Measurements from ENCODE around the gene LONRF2.

The LONRF2 gene

DNA sequence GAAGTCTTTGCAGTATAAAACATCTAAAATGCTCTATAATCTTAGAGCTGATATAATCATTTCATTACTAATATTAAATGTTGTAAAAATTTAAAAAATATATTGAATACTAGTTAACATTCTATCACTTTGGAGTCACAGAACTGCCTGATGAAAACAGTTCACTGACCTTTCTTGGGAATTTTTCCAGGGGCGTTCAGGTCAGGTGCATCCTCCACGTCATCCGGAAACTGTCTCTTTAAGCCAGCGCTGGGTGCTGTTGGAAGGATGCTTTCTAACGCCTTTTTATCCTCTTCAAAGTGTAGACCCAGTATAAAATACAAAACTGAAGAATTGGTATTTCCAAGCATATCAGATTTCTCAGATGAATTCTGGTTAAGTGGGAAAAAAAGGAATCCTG lies 22.8 kb downstream of the LONRF2 start:
- no peak for FAIRE-seq

DNA sequence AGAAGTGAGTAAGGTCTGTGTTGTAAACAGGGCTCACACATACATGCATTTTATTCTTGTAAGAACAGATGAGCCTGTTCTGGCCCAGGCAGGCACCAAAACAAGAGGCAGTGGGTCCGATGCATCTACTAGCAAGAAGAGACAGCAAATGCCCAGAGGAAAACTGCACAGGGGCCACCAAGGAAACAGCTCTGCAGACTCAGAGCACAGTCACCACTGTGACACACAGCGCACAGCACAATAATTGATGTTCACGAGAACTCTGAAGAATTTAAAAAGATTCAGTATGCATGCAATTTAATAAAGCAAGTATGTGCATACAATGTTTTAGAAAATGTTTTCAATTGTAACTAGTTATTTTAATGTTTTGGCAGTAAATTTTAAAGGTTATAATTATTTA lies 24.8 kb downstream of the LONRF2 start:
- FAIRE-seq, result no peak

DNA sequence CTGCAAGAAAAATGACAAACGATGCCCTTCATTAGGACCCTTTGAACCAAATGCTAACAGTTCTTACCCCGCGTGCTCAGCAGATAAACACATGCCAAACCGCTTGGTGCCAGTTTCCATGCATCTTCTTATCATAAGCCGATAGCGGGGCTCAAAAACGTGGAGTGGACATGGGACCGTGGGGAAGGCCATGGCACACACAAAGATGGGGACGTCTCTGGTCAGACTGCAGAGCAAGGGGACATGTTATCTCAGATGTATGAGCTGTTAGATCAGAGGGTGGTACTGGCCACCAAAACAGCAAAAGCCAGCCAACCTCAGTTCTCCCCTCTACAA lies 28.2 kb downstream of the LONRF2 start:
- no peak for FAIRE-seq

DNA sequence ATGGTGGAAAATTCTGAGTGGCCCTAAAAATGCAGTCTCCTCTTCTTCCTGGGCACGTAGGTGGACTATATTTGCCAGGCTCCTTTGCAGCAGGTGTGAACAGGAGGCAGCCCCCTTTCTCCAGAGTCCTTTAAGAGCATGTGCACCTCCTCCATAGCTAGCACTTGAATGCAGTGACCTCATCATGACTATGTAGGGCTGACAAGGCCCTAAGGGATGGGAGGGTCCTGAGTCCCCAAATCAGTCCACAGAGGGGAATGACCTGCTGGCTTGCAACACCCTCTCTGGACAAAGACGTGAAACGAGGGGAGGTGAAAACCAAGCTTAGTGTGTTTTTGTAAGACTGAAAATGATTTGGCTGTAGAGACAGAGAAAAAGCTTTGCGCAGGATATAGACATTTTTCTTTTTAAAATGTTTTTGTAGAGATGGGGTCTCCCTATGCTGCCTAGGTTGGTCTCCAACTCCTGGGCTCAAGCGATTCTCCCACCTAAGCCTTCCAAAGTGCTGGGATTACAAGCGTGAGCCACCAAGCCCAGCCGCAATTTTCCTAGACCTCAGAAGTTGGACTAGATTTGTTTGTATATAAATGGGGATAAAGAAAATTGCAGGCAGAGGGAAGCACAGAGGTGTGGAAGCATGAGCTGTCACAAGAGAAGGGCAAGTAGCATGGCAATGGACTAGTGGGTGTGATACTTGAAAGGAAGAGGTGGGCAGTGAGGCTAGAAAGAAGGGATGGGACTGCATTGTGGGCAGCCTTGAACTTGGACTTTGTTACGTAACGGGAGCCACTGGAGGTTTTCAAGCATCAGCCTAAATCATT lies 28.8 kb downstream of the LONRF2 start:
- FAIRE-seq, result no peak

DNA sequence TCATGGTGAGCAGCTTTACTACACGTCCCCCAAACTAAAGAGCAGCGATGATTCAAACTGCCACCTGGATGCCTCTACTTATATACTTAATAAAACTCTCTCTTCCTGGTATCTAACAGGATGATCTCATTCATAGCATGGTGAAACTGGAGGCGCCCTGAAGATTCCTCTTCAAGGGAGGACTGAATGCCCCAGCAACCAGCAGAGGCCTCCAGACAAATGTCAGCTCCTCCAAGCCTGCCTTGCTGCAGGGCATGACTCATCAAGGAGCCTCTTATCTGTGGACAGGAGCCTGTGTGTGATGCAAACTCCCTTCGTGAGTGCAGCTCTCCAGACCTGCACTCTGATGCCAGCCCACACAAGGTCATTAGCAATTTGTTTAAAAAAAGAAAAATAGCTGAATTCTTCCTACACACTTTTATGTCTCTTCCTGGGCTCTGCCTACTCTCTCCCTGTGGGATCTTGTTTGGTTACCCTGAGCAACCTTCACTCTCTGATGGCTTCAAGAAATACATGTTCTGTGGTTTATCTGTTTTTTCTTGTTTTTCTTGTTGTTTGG lies 30.2 kb downstream of the LONRF2 start:
- FAIRE-seq, result no peak

DNA sequence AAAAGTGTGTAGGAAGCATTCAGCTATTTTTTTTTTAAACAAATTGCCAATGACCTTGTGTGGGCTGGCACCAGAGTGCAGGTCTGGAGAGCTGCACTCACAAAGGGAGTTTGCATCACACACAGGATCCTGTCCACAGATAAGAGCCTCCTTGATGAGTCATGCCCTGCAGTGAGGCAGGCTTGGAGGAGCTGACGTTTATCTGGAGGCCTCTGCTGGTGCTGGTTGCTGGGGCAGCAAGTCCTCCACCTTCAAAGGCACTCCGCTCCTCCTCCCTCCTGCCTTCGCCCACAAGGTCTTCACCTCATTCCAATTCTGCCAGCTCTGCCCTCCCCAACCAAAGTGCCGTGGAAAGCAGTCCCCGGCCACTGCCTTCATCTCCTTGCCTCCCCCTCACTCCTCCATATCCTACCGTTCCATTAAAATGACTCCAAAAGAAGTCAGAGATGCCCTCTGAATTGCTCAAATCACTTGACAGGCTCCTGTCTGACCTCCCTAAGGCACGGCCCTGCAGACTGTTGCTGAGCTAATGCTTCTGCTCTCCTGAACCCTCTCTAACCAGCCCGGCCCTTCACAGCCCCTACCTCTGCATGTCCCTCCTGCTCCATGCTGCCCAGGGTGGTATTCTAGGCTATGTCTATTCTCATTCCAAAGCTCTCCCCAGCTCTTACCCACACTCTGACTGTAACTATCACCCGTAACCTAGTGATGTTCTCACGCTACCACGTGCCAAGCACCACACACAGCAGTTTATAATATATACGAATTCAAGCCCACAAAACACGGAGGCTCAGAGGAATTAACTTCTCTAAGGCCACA lies 30.9 kb downstream of the LONRF2 start:
- no peak for FAIRE-seq

DNA sequence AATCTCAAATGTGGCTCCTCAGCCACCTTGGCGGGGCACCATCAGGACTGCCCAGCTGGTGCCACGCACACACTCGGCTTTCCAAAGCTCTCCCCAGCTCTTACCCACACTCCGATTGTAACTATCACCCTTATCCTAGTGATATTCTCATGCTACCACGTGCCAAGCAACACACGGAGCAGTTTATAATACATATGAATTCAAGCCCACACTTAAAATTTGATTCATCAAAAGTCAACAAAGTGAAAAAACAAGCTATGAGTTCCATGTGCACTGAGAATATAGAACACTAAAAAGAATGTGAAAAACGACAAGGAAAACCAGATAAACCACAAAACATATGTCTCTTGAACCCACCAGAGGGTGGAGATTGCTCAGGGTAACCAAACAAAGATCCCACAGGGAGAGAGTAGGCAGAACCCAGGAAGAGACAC lies 31.6 kb downstream of the LONRF2 start:
- FAIRE-seq, result no peak

DNA sequence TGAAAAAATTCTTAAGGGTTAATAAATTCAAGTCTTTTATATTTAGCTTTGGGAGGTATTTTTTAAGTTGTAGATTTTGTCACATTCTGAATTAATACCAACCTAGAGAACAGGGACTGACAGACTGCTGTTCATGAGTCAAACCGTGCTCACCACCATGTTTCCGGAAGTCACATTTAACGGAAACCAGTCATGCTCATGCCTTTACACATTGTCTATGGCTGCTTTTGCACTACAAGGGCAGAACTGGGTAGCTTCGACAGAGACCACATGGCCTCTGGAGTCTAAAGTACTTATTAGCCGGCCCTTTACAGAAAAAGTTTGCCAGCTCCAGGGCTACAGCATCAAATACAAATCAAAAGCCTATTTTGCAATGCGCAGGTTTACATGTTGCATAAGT lies 33.3 kb downstream of the LONRF2 start:
- FAIRE-seq, result no peak

DNA sequence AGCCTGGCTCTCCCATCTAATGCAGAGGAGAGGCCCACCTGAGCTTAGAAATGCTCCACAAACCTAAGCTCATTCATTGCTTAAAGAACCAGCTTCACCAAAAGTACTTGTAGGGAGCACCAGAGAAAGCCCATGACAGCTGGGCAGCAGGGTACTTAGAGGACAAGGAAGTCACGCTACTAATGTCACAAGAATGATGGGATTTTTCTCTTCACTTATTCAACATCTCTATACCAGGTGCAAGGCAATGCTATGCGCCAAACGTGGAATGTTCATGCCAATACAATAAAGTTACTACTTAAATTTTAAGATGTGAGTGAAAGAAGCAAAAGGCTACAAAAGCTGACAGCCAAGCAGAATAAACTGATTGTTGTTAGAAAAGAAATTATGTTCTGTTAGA lies 36.0 kb downstream of the LONRF2 start:
- FAIRE-seq, result no peak

DNA sequence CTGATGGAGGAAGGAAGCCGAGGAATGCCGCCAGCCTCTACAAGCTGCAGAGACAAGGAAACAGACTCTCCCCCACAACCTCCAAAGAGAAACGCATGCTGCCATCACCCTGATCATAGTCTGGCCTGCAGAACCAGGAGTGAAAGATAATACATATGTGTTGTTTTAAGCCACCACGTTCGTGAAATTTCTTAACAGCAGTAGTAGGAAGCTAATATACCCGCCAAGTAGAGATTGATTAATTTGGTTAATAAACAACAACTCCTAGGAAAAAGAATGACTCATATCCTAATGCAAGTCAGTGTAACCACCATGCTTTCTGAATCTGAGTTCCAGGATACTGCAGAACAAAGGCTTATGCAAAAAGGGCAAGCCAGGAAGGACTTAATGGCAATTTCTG lies 36.6 kb downstream of the LONRF2 start:
- FAIRE-seq, result no peak

DNA sequence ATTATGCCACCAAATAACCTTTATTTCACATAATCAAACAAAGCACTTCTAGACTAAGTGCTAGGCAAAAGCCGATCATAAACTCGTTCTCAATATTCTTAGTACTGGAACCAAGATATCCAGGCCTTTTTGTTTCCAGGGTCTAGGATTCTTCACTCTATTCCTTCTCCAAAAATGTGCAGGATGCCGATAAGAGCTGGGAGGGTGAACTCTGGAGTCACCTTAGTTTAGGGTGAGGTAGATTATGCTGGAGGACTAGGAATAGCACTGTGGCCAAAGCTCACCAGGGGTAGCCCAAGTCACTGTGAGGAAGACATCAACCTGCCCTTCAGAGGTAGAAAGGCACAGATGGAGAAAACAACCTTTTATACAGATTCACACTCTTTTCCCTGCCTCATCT lies 37.3 kb downstream of the LONRF2 start:
- FAIRE-seq, result no peak

DNA sequence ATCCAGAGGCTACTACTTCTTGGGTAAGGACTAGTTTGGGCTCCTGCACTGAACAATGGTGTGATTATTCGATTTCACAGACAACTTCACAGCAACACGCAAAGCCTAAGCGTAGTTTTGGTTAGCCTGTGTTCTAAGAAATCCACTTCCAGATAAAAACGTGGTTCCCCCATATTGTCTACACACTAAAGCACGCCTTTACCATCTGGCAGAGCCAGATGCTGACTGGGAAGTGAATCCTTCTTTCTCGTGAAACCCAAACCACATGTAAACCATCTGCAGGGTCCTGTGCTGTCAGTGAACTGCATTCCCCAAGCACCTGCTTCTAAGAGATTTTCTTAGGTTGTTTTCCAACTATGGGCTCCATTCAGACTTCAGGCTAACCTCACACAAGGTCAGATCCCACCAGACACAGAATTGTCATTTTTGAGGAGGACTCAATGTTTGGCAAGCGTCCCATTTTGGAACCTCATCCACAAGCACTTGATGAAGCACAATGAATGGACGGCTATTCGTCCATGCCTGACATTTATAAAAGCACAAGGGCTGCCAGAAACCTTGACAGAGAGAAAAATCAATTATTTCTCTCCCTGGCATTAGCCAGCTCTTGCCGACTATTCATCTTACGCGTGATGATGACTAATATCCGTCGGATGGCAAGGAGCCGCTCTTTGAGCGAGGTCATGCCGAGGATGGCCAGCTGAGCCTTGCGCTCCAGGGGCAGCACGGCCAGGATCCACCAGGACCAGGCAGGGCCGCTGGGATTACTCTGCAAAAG lies 38.4 kb downstream of the LONRF2 start:
- no peak for FAIRE-seq

DNA sequence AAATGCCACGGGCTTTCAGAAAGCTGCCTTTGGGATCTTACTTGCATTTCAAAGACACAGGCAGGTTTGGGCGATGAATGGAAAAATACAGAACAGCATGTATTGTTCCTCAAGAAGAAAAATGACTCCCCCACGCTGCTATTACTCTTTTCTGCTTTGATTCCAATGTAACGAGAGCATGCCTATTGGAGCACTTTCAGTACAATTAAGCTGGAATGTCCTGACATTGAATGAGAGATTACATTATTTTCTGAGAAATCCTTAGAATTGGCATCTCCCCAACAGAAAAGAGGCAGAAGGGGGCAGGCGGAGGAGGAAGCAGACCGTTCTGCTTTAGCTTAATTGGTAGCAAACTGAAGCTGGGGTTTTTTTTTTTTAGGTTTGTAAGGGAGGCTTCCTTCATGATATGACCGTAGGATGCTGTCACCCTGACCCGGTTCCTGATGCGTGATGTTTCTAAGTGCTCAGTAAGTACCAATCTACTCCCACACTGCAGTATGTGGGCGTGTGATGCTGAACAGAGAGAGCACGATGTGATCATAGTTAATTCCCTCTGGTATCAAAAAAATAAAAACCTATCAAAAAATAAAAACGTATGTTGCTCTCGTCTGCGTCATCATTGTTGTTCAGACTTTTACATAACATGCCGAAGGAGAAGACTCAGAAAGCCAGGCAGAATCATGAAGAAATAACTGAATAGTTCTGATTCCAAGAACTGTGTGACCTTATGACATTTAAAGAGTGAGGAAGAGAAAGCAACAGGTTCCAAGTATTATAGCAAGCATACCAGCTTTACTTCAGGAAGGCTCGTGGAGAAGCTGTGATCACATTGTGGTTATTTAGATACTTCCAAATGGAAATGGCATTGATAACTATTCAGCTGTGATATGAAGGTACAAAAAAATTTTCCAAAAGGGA lies 40.5 kb downstream of the LONRF2 start:
- no peak for FAIRE-seq

DNA sequence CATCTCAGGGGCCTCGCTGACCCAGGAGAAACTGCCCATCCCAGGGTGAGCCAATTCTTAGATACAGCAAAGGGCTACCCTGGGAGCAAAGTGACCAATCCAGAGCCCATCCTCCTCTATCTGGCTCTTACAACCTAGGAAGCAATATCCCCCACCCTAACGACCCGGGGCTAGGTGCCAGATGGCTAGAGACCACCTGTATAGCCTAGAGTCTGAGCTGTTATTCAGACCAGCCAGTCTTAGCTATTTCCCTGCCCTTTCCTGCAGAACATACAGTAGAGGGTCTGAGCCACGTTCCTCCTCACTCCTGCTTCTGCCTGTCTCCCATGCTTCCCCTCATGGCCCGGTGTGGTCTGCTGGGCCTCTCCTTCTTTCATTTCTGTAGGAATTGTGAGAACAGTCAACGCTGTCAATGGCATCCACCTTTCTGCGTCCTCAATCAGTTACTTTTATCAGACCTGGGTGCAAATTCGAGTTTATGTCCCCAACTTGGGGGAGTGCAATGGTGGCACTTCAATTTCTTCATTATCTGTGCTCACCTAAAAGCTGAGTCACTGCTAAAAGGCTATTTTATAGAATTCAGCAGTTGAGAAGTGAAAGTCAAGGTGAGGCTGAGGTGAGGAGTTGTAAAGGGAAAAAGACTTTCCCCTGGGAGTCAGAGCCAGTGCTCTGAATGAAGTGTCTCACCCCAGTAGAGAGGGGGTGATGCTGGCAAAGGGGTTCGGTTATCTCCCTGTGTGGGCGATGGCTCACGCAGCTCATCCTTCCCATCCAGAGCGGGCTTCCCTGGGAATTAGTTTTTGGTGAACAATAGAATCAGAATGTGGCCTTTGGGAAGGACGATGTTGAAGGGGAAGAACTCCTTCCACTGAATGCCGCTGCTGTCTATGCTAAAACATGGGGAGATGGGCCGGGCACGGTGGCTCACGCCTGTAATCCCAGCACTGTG lies 42.4 kb downstream of the LONRF2 start:
- FAIRE-seq, result no peak

DNA sequence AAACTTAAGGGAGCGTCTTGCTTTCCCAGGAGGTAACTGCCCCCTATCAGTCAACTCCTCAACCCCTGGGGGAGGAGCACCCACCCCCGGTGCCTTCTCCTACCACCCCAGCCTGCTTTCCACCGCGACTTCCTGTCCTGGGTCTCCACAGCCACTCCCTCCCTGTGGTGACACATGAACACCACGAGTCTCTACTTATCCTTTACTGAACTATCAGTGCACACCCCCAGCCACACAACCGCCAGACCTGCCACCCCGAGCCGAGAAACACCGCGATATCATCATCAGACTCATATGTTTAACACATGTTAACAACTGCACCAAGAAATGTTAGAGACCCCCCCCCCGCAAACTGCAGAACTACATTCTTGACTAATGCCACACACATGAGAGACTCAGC lies 43.3 kb downstream of the LONRF2 start:
- FAIRE-seq, result no peak

DNA sequence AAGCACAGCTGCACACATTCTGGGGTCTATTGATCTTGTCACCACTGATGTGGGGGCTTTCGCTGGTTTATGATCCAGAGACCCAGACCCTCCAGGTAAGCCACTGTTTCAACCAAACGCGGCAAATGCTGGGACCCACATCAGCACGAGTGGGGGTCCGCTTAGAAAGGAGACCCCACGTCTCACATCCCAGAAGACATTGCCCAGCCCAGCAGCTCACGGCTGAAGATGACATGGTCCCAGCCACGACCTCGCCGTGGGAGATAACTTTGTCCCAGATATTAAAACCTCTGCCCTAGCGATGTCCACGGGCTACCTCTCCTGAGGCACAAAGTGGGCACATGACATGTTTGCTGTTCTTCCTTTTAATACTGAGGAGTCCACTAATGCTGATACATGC lies 43.8 kb downstream of the LONRF2 start:
- FAIRE-seq, result no peak

DNA sequence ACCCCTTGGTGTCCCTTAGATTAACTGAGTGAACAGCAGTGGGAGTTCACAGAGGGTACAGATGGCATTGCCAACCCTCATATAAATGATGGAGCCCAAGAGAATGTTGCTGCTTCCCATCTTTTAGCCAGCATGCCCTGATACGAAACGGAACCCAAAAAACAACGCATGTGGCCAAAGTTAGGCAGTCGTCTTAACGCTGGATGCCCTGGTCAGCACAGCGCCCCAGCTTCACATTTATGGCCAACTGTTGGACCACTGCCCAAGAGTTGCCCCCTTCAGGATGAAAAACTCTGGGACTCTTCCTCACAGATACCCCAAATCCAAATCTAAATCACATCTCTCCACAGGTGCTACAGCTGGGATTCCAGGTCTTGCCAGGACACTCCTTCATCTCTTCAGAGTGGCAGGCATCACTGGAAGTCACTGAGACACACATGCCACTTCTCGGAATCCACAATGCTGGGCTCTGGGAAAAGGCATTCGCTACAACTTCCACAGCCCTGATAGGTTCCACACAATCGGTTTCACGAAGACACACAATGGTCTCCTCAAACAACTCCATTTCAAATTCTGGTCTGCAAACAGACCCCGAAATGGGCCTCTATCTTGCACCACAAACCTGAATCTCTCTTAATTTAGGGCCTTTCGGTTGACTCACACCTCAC lies 44.6 kb downstream of the LONRF2 start:
- FAIRE-seq, result no peak

DNA sequence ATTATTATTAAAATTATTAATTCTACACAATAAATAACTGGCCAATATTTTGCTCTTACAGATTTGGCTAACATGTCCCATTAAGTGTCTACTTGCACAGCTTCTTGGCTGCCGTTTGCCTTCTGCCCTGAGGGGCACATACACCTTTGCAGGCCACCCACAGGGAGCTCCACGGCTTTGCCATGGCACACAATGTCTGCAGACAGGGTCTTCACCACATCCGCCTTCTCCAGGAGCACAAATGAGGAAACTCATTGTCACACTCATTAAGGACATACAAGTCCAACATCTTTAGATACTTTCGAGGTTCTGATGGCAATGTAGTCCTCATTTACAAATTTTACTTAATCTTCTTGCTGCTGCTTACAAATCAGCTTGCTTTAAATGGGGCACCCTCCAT lies 45.6 kb downstream of the LONRF2 start:
- no peak for FAIRE-seq

DNA sequence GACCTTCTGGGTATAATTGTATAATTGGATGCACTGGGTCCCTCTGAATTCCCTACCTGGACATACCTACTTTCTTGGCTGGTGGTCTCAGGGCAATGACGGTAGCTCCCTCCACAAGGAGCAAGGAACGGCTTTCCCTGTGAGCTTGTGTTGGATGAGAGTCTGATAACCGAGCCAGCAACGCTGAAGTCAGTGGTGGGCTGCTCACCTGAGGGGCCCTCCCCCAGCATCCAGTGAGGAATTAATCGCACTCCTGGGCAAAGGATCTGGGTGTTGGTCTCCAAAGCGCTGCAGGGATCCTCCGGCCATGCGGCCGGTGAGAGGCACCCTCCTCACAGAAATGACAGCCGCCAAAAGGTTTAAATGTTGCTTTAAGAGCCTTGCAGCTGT lies 47.1 kb downstream of the LONRF2 start:
- no peak for FAIRE-seq

DNA sequence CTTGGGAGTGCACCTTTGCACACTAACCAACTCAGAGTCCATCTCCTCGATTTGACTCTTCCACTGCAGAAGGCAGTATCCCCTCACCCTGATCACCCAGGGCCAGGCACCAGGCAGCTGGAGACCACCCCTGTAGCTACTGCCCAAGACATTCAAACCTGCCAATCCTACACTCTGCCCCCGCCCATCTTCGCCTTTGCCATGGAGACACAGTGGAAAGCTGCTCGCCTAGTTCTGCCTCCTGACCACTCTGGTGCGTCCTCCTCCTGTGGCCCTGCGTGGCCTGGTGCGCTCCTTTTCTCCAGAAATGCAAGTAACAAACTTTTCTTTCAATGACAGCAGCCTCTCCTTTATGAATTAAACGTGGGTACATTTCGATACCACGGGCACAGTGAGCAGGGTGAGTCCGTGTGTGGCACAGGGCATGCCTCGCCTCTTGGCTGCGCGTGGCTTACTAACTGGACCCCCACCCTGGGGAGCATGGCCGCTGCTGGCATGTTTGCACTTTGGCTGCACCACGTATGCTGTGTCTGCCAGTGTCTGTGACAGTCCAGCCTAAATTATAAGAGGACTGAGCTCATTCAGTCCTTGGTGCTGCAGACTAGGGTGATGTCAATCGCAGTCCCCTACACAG lies 47.6 kb downstream of the LONRF2 start:
- no peak for FAIRE-seq
